ENCODE results near the gene UBE2QL1.
"Not testable (repeated sequence)": the region's sequence is repeated elsewhere in the genome, so short reads cannot be mapped to it uniquely, and the experiment has no call there.

The UBE2QL1 gene

DNA sequence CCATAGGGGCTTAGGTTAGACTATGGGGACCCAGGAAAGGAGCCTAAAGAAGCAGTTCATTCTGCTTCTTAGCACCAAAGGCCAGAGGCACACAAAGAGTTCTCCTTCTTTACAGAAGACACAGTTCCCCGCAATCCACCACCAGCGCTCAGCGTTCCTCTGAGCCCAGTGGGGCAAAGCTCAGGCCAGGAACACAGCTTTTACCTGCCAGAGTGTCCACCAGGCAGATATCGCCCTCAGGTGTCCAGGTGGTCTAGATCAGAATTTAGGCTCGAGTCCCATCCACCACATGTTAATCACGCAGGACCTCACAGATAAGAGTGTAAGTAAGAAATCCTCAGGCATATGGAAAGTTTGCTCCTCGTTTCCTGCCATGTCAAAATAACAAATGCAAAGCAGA lies 53.0 kb downstream of the UBE2QL1 start:
- no peak for DNase-seq

DNA sequence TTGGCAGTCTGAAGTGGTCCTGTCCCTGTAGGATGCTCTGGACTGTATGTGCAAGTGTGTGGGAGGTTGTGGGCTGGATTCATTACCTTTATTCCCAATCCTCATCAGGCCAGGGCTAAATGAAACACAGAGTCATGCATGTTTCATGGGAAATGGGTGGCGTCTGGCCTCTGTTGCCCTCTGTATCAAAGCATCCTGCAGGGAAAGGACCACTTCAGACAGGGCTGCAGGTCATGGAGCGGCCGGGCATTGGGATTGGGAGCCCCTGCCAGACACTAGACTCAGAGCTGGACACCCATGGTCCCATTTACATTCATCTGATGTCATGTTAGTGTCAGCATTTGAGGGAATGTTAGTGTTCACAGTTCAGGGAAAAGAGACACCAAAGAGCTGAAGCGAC lies 53.8 kb downstream of the UBE2QL1 start:
- DNase-seq = no peak

DNA sequence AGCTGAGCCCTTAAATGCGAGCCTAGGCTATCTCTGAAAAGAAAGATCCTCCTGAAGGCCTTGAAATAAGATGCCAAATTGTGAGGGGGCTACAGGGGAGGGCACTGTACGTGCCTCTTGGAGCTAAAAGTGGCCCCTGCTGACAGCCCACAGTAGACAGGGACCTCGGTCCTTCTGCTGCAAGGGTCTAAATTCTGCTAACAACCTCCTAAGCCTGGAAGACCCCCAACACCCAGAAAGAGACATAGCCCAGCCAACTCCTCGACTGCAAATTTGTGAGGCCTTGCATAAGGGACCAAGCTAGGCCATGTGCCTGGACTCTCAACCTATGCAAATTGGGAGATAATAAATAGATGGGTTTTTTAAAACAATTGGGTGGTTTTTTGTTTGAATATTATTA lies 54.7 kb downstream of the UBE2QL1 start:
- no peak for DNase-seq

DNA sequence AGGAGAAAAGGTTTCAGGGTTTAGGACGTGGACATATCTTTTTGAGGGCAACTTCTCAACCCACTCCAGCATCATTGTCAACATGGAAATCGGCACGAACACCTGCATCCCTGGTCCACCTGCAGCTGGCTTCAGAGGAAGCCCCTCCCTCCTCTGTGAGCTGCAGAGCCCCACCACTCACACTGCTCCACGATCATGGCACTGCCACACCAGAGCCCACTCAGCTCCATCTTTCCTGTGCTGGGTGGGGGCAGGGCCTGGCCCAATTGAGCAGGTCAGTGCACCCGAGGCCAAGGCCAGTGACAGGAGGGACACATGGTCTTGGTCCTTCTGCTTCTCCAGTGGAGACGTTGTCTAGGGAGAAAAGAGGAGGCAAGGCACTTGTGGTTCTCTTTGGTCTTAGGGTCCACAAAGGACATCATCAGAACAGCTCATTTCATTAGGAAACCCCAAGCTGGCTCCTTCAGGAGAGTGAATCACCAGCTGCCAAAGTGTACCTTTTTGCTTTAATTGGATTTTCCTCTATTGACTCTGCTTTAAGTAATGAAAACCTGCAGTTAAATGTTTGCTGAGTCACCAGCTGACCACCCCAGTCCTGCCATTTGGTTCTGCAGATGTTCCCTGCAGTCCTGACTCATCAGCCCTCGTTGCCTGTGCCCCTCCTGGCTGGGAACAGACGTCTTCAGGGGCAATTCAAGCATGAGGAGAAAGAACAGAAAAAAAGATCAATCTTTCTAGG lies 56.2 kb downstream of the UBE2QL1 start:
- DNase-seq = no peak

- DNase-seq = no peak
Measured at GRCh38 chr5:6505416-6505755, 56.7 kb downstream of the UBE2QL1 start.

DNA sequence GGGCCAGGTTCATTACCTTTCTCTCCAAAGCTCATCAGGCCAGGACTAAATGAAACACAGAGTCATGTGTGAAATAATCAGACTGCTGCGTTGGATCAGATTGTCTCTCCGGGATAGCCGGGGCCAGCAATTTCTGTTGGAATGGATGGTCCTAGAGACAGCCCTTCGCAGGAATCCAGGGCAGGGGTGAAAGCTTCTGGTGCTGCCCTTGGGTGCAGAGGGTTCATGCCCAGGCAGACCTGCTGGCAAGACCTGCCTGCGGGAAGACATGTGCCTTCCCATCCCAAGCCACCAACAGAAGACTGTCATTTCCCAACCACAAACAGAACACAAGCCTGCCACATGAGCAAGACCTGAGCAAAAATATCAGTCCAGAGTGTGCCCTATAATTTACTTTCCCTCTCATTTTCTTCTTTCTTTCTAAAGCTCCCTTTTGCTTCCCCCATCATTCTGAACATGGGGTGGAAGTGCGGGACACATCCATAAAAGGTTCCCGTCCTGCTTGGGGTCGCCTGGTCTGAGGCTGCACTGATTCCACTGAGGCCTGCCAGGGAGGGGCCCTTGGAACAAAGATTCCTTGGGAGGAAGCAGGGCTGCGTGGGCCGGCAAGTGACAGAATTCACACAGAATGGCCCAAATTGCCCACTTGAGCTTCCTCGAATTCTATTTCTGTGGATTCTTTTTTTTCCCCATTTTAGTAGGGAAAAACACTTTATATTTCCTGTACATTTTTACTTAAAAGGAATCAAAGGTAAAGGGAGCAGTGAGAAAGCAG lies 57.3 kb downstream of the UBE2QL1 start:
- DNase-seq = no peak

DNA sequence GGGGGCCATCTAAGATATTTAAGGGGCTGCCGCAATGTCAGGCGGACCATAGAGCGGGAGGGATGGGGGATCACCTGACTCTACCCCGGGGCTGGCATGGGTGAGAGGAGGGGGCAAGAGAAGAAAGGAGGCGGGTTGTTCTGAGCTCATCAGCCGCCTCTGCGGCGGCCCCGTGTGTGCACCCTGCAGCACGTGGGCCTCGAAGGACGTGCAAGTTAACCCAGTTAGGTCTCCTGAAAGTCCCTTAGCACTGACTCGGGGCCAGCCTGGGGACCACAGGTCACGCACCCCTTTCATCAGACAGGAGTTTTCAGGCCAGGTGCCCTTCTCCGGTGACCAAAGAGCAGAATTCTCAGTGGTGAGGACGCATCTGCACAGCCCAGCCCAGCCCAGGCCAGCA lies 58.0 kb downstream of the UBE2QL1 start:
- DNase-seq = no peak

- no peak for DNase-seq
Measured at GRCh38 chr5:6508931-6509330, 60.3 kb downstream of the UBE2QL1 start.

GRCh38 chr5:6510132-6510531 lies 61.5 kb downstream of the UBE2QL1 start:
- no peak for DNase-seq

DNA sequence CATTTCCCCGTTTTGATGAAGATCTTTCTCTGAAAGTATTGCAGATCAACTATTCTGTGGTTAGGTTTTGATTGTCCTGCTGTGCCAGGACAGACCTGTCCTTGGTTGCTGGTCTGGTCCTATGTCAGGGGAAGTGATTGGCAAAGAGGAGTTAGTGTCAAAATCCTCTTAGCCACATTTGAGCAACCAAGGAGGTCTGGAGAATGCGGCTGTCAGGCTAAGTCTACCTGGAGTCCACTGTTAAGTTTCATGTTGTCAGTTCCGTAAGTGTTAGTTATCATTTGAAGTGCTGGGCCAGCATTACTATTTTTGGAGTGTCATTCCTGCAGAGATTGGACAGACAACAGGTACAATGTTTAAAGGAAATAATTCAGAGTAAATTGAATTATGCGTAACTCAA lies 62.3 kb downstream of the UBE2QL1 start:
- no peak for DNase-seq

DNA sequence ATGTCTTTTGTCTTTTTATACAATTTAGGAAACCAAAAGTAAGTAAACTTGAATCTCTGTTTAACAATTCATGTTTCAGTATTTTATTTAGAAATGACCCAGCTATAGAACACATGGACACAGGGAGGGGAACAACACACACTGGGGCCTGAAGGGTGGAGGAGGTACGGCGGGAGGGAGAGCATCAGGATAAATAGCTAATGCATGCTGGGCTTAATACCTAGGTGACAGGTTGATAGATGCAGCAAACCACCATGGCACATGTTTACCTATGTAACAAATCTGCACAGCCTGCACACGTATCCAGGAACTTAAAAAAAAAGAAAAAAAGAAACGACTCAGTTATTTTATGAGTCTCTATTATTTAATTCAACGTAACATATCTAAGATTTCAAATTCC lies 67.2 kb downstream of the UBE2QL1 start:
- not testable (repeated sequence) for DNase-seq

- no peak for DNase-seq
Measured at GRCh38 chr5:6516823-6517222, 68.2 kb downstream of the UBE2QL1 start.

DNA sequence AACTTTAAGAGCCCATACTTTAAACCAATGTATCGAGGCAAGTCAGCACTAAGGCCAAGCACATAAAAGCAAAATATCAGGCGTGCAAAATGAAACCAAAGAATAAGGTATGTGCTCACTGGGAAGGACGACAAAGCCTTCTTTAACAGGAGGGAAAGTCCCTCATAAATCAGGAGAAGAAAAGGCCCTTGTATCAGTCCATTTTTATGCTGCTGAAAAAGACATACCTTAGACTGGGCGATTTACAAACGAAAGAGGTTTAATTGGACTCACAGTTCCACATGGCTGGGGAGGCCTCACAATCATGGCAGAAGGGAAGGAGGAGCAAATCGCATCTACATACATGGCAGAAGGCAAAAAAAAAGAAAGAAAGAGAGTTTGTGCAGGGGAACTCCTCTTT lies 68.9 kb downstream of the UBE2QL1 start:
- DNase-seq = no peak

DNA sequence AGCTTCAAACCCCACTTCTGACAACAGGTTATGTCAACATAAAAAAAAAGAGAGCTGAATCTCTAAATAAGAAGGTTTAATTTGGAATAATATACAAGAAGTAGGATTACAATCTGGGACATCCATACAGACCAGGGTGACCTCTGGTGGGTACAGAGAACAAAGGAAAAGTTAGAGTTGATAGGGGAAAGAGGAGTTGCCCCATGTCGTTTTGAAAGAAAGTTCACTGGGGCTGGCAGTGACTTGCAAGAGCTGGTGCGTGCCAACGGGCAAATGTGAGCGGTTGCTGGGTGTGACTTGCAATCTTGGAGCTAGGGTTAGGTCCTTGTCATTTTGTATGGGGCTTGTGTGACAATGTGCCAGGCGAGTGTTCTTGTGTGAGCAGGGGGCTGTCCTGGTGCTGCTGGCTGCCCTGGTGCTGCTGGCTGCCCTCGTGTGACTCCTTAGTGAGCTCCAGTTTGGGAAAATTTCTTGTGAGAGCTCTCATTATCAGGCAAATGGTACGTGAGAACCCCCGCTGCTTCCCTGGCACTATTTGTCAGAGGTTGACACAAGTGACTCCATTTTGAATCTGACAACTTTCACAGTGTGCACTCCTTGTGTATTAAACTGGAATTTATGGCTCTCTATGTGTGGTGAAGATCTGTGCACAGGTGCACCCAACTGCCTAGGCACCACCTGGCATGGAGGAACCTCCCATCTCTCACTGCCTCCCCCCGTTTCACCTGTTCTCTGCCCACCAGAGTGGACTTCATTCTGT lies 69.8 kb downstream of the UBE2QL1 start:
- no peak for DNase-seq

DNA sequence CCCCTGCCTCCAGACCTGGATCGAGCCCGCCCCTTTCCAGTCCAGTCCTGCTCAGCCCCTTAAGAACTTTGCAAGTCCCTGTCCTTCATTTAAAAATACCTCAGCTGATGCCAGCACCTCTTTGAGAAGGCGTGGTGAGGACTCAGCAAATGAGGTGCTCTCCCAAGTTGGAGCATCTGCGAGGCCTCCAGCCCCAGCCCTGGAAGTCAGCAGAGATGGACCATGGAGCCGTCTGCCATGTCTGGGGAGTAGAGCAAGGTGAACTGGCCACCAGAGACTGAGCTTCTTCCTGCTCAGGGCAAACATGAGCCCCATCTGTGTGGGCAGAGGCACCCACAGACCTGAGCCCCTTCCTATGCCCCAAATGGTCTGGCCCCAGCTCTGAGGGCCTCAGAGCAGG lies 71.5 kb downstream of the UBE2QL1 start:
- DNase-seq = no peak

- DNase-seq = no peak
Measured at GRCh38 chr5:6522331-6522730, 73.7 kb downstream of the UBE2QL1 start.

DNA sequence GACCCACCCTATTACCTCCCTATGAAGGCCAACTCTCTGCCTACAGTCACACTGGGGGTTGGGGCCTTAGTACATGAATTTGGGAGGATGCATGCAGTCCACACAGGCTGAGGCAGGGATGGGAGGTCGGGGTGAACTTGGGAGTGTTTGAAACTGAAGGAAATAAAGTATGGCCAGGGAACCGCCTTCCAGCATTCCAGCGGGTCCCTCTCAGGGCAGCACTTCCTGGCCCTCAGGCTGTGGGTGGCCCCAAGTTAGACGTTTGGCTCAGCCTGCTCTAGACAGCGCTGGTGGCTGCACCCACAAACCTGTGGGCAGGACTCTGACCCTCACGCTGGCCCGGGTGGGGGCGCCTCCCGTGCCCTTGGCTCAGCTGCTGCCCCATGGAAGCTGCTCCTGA lies 74.3 kb downstream of the UBE2QL1 start:
- DNase-seq = no peak

DNA sequence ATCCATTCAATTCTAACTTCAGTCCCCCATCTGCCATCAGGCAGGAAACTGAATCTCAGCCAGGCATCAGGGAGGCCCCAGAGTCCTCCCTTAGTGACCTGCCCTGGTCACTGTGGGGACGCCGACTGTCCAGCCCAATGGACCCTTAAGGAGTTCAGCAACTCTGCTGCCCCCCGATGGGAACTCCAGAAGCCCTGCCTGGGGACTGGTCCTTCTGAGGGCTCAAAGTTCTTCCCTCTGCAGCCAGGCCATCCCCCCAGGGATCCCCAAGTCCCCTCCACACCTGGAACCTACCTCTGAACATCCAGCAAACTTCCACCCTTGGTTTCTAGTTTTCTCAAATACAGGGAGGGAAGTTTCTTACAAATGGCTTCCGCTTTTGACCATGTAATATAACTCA lies 76.8 kb downstream of the UBE2QL1 start:
- no peak for DNase-seq

DNA sequence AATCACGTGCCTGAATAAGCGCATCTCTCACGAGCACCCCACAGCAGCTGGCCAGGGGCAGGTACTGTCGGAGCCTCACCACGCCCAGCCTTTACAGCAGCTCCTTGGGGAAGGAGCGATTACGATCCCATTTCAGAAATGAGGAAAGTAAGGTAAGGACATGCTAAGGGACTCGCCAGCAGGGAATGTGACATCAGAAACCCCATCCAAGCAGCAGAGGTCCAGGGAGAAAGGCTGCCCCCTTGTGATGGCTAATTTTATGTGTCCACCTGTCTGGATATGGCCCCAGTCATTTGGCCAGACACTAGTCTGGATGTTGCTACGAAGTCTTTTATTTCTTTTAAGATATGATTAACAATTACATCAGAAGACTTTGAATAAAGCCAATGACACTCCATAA lies 77.3 kb downstream of the UBE2QL1 start:
- no peak for DNase-seq

DNA sequence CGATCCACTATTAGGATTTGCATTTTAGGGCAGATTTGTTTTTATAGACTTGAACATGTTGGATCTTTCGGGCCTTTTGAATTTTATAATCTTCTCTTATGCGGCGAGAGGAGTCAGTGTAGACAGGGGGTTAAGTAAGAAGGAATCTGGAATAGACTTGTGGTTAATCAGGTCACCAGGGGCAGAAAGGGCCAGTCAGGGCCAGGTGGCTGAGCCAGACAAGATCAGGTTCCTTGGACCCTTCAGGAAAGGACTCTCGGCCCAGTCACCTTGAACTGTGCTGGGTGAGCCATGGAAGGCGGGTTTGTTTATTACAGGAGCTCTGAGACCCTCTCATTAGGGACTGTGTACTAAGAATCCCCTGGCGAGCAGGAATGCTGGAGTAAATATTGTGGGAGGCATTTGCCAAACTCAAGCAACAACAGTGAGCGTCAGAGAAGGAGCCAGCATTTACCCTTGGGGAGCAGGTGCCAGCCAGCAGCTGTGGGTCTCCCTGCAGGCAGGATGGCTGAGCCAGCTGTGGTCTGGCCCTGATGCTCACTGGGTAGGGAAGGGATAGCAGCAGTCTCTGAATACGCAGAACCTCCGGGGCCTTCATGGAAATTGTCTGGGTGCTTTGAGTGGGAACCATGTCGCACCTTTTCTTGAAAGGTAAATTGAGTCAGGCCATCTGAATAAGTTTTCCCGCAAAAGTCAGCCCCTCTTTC lies 79.2 kb downstream of the UBE2QL1 start:
- no peak for DNase-seq

DNA sequence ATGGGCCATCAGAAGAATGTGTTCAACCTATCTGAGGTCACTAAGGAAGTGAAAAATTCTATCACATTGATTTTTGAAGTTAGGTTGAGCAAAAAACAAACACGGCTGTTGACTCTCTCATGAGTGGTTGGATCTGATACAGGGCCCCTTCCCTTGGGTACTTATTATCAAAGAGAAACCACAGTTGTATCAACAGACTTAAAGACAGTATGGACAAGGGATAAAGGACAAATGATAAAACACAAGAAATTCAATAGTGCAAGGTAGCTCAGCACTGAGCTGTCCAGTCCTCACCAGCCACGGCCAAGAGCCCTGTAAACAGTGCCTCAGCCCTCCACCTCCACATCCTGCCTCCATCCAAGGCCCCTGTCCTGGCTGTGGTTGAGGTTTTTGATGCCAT lies 86.9 kb downstream of the UBE2QL1 start:
- DNase-seq = no peak

GRCh38 chr5:6539060-6539459 lies 90.4 kb downstream of the UBE2QL1 start:
- no peak for DNase-seq

GRCh38 chr5:6540111-6540827 lies 91.6 kb downstream of the UBE2QL1 start:
- no peak for DNase-seq

Measured in NK-92 treated with Interleukin-12 subunit alpha and Interleukin-12 subunit beta, amount 100 ng/mL, for 24 hours (cell line).